HepG2 (cell line): ENCODE results near the gene VPS37D. TPM values are rescaled to one million over a fixed set of nuclear protein-coding genes. Genes with fewer than 3 reads are reported as not detected.

Experiments used
- BCLAF1 ChIP-seq: fragments of 450-650 bp; IDR thresholded peaks from 2 replicates; pipeline ENCODE4 v1.6.1; 2017; ENCODE audit warnings: mild to moderate bottlenecking
- BRCA1 ChIP-seq: sonication (generic); formaldehyde crosslinking; IDR thresholded peaks from 2 replicates; pipeline ENCODE4 v1.4.0; 2020; ENCODE audit warnings: missing genetic modification reagents
- FUBP1 ChIP-seq: sonication (generic); formaldehyde crosslinking; IDR thresholded peaks from 2 replicates; pipeline ENCODE4 v1.5.1; 2020; ENCODE audit warnings: missing genetic modification reagents, mild to moderate bottlenecking, borderline replicate concordance
- GABPA ChIP-seq, 2 experiments: IDR thresholded peaks; 2 replicates each; pipeline ENCODE4 v1.6.1; 2011 to 2016; ENCODE audit warnings: low read depth in 2 of 2, low read length in 1 of 2, missing biosample characterization in 1 of 2, missing genetic modification characterization in 1 of 2
- HHEX ChIP-seq: IDR thresholded peaks from 2 replicates; pipeline ENCODE4 v1.6.1; 2016; ENCODE audit warnings: control low read depth
- HIVEP1 ChIP-seq: sonication (generic); formaldehyde crosslinking; IDR thresholded peaks from 2 replicates; pipeline ENCODE4 v1.4.0; 2020; ENCODE audit warnings: mild to moderate bottlenecking, missing genetic modification reagents
- HNF1A ChIP-seq, 2 experiments: sonication (generic) in 1 of 2; formaldehyde crosslinking in 1 of 2; IDR thresholded peaks; 2 replicates each; pipeline versions ENCODE4 v1.4.0 to v1.6.1; 2016 to 2020; ENCODE audit warnings: borderline replicate concordance in 1 of 2, low read depth in 1 of 2, mild to moderate bottlenecking in 1 of 2, missing genetic modification reagents in 1 of 2
- MLLT10 ChIP-seq: sonication (generic); formaldehyde crosslinking; IDR thresholded peaks from 2 replicates; pipeline ENCODE4 v1.4.0; 2020; ENCODE audit warnings: missing genetic modification reagents
- NFIC ChIP-seq: IDR thresholded peaks from 2 replicates; pipeline ENCODE4 v1.6.1; 2012; ENCODE audit warnings: mild to moderate bottlenecking, low read length, inconsistent platforms
- NKX3-1 ChIP-seq: sonication (generic); formaldehyde crosslinking; IDR thresholded peaks from 2 replicates; pipeline ENCODE4 v1.5.0; 2020; ENCODE audit warnings: missing genetic modification reagents
- POLR2AphosphoS2 ChIP-seq: IDR thresholded peaks from 2 replicates; pipeline ENCODE4 v1.6.1; 2011; ENCODE audit warnings: low read depth, low read length, improper control_type of control experiment
- SNAI1 ChIP-seq: sonication (generic); formaldehyde crosslinking; IDR thresholded peaks from 2 replicates; pipeline ENCODE4 v1.5.0; 2020; ENCODE audit warnings: mild to moderate bottlenecking, missing genetic modification reagents, borderline replicate concordance
- TP53 ChIP-seq: sonication (generic); formaldehyde crosslinking; conservative IDR thresholded peaks from 2 replicates; pipeline ENCODE4 v1.4.0; 2020; ENCODE audit warnings: missing genetic modification reagents
- ZBTB14 ChIP-seq: sonication (generic); formaldehyde crosslinking; IDR thresholded peaks from 2 replicates; pipeline ENCODE4 v1.4.0; 2020; ENCODE audit warnings: missing genetic modification reagents
- ZNF331 ChIP-seq: sonication (generic); formaldehyde crosslinking; IDR thresholded peaks from 2 replicates; pipeline ENCODE4 v1.4.0; 2020; ENCODE audit warnings: missing genetic modification reagents
- ZNF558 ChIP-seq: sonication (generic); formaldehyde crosslinking; IDR thresholded peaks from 2 replicates; pipeline ENCODE4 v1.9.0; 2022; ENCODE audit warnings: mild to moderate bottlenecking, missing genetic modification reagents, borderline replicate concordance
- ZNF776 ChIP-seq: sonication (generic); formaldehyde crosslinking; IDR thresholded peaks from 2 replicates; pipeline ENCODE4 v1.4.0; 2020; ENCODE audit warnings: mild to moderate bottlenecking, missing genetic modification reagents
- ZNF788 ChIP-seq: sonication (generic); formaldehyde crosslinking; IDR thresholded peaks from 2 replicates; pipeline ENCODE4 v1.5.0; 2020; ENCODE audit warnings: mild to moderate bottlenecking, missing genetic modification reagents, borderline replicate concordance
- polyA plus RNA-seq, 8 experiments: library from polyadenylated mRNA; depleted of rRNA in 3 of 8; stranded (reverse) in 7 of 8; unstranded in 1 of 8; fragments of >200 nt; fragmentation: Illumina TruSeq in 4 of 8; extraction: Trizol in 4 of 8; gene quantifications; 2 replicates each; pipeline versions ENCODE4 v1.2.1 to v1.2.3, GENCODE V29; 2011 to 2016; ENCODE audit warnings: low read depth in 4 of 8, missing spikeins in 1 of 8, mixed read lengths in 1 of 8; ENCODE audit not compliant: insufficient read depth in 1 of 8
- total RNA-seq, 5 experiments: library from RNA; depleted of rRNA; stranded (reverse); fragments of >200 nt; fragmentation: Illumina TruSeq; extraction: Trizol; gene quantifications; 2 replicates each; pipeline ENCODE4 v1.2.3, GENCODE V29; 2016; ENCODE audit warnings: low read depth in 1 of 5

The VPS37D gene
- total and polyA plus RNA-seq, 2 of the 13 experiments (the other 11 are each of a cell fraction or from before 2014, with no cell fraction given): 3.8 to 6.3 TPM

- TF ChIP-seq ZNF788 (CRISPR knock-in tag): peak; percentile 58; the same call in 1 of the 2 replicates
- TF ChIP-seq MLLT10 (CRISPR knock-in tag): 0 out of 2 replicates have a peak, but pooled peaks have one; percentile 15
- TF ChIP-seq TP53 (CRISPR knock-in tag): no peak
- TF ChIP-seq BRCA1 (CRISPR knock-in tag): 0 out of 2 replicates have a peak, but pooled peaks have one; percentile 60
- TF ChIP-seq GABPA (IDR thresholded peaks at IDR 0.05; ENCODE audit: low read depth, low read length): no peak
- TF ChIP-seq GABPA (CRISPR knock-in tag; IDR thresholded peaks at IDR 0.05; ENCODE audit: low read depth): peak; percentile 54; the same call in 1 of the 2 replicates
- TF ChIP-seq SNAI1 (CRISPR knock-in tag): peak; percentile 94
- TF ChIP-seq POLR2AphosphoS2: no peak
- no peak for TF ChIP-seq NFIC
- TF ChIP-seq ZBTB14 (CRISPR knock-in tag): no peak
- TF ChIP-seq HNF1A (IDR thresholded peaks at IDR 0.05; ENCODE audit: low read depth): no peak
- TF ChIP-seq HNF1A (CRISPR knock-in tag; IDR thresholded peaks at IDR 0.05; ENCODE audit: borderline replicate concordance): no peak
- no peak; the same call in 1 of the 2 replicates for TF ChIP-seq HIVEP1
- 0 out of 2 replicates have a peak, but pooled peaks have one; percentile 61 for TF ChIP-seq ZNF558 (CRISPR knock-in tag)
- no peak for TF ChIP-seq BCLAF1
- no peak for TF ChIP-seq NKX3-1 (CRISPR knock-in tag)
- peak; percentile 80; the same call in 1 of the 2 replicates for TF ChIP-seq ZNF776 (CRISPR knock-in tag)
- no peak for TF ChIP-seq ZNF331 (CRISPR knock-in tag)
- TF ChIP-seq FUBP1 (CRISPR knock-in tag): no peak
- 0 out of 2 replicates have a peak, but pooled peaks have one; percentile 31 for TF ChIP-seq HHEX
Measured at GRCh38 chr7:73683056-73683787, 15.6 kb downstream of the VPS37D start, which contains the start of the genes BUD23 and DNAJC30 (continued).
